GM12891 (cell line): ENCODE results near the gene STXBP5.

ENCODE experiments used
- PAX5 ChIP-seq: IDR thresholded peaks from 2 replicates; pipeline ENCODE4 v1.6.1; 2011; ENCODE audit warnings: low read length, moderate library complexity, mild to moderate bottlenecking; ENCODE audit not compliant: insufficient read depth, severe bottlenecking
- POLR2A ChIP-seq: IDR thresholded peaks from 2 replicates; pipeline ENCODE4 v1.6.1; 2011; ENCODE audit warnings: low read depth, low read length, control low read depth
- POLR2AphosphoS5 ChIP-seq: IDR thresholded peaks from 2 replicates; pipeline ENCODE4 v1.6.1; 2011; ENCODE audit warnings: low read depth, low read length, control low read depth
- POU2F2 ChIP-seq: IDR thresholded peaks from 2 replicates; pipeline ENCODE4 v1.6.1; 2011; ENCODE audit warnings: low read depth, mild to moderate bottlenecking, control low read depth, low read length, moderate library complexity
- SPI1 ChIP-seq: IDR thresholded peaks from 2 replicates; pipeline ENCODE4 v1.6.1; 2011; ENCODE audit warnings: low read depth, low read length, control low read depth
- TAF1 ChIP-seq: IDR thresholded peaks from 2 replicates; pipeline ENCODE4 v1.6.1; 2011; ENCODE audit warnings: low read depth, low read length, control low read depth

DNA sequence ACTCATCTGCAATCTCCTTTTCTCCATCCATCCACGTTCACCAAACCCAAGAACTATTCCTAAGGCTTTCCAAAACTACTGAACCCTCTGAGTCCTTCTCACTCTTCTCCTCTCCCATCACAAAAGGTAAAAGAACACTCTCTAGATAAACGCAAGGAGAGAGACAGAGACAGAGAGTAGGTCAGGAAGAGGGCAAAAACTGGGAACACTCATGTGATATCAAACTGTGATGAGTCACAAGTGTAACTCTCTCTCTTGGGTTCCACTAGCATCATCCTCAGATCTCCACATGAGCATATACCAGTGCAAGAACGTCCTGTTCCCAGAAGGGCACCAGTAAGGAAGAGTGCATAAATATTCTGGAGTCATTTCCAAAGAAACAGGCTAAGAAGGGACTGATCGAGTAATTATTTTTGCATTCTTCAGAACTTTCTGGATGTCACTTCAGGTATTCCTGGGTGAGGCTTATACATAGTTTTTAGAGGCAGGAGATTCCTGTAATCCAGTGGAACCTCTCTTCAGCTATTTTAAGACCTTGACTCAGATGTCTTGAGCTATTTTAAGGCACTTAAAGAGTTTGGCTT, 47.3 kb upstream of the STXBP5 start:
- TF ChIP-seq POLR2A (no peak), POLR2AphosphoS5 (no peak), PAX5 (no peak), TAF1 (no peak), SPI1 (no peak), POU2F2 (no peak)
